Activated CD8-positive, alpha-beta memory T cell treated with anti-CD3 and anti-CD28 coated beads, Interleukin-2, amount 50 U/mL, for 4 hours (primary cell): ENCODE measurements around the gene GPR55.

Experiments
- DNase-seq: peaks from one replicate; pipeline ENCODE4 v3.0.0-alpha.2; 2020

The GPR55 gene

GRCh38 chr2:230878599-230879188, 46.3 kb downstream of the GPR55 start:
- no peak for DNase-seq

GRCh38 chr2:230877759-230878598, 47.1 kb downstream of the GPR55 start:
- DNase-seq: peak; percentile 75

- no peak for DNase-seq
These were observed 47.8 kb downstream of the GPR55 start for GRCh38 chr2:230877116-230877758.

GRCh38 chr2:230875347-230876315, 49.4 kb downstream of the GPR55 start:
- DNase-seq: no peak

- DNase-seq: no peak
These were observed 50.2 kb downstream of the GPR55 start for GRCh38 chr2:230874876-230875275.

- DNase-seq: no peak
These were observed 50.6 kb downstream of the GPR55 start for GRCh38 chr2:230874456-230874855.

- DNase-seq: no peak
These were observed 51.2 kb downstream of the GPR55 start for GRCh38 chr2:230873661-230874401.

GRCh38 chr2:230872968-230873660, 51.9 kb downstream of the GPR55 start:
- no peak for DNase-seq

- no peak for DNase-seq
These were observed 52.7 kb downstream of the GPR55 start for GRCh38 chr2:230872151-230872967.

GRCh38 chr2:230871361-230872150, 53.5 kb downstream of the GPR55 start:
- no peak for DNase-seq

- no peak for DNase-seq
These were observed 54.3 kb downstream of the GPR55 start for GRCh38 chr2:230870544-230871360.

GRCh38 chr2:230869914-230870543, 55.0 kb downstream of the GPR55 start:
- DNase-seq: no peak

GRCh38 chr2:230868947-230869913, 55.8 kb downstream of the GPR55 start:
- DNase-seq: no peak

GRCh38 chr2:230868161-230868946, 56.7 kb downstream of the GPR55 start:
- DNase-seq: no peak

GRCh38 chr2:230866756-230867523, 58.1 kb downstream of the GPR55 start:
- DNase-seq: peak; percentile 70
